GM12865 (cell line): ENCODE measurements around the gene GLO1.

ENCODE experiments used
- DNase-seq: peaks from one replicate; pipeline ENCODE4 v3.0.0; 2010; ENCODE audit warnings: low read depth
- H3K4me3 ChIP-seq: 2 replicates; pipeline ENCODE4 v1.5.1; 2011; ENCODE audit warnings: mild to moderate bottlenecking, low read depth, low read length, control low read depth
- TF ChIP-seq, protein P1 (sequence below): IDR thresholded peaks from 2 replicates; pipeline ENCODE4 v1.5.1; 2011; ENCODE audit warnings: low read length, control low read depth, low read depth, inconsistent platforms; ENCODE audit not compliant: insufficient read depth; ENCODE audit errors: missing control alignments

Gene GLO1

DNA sequence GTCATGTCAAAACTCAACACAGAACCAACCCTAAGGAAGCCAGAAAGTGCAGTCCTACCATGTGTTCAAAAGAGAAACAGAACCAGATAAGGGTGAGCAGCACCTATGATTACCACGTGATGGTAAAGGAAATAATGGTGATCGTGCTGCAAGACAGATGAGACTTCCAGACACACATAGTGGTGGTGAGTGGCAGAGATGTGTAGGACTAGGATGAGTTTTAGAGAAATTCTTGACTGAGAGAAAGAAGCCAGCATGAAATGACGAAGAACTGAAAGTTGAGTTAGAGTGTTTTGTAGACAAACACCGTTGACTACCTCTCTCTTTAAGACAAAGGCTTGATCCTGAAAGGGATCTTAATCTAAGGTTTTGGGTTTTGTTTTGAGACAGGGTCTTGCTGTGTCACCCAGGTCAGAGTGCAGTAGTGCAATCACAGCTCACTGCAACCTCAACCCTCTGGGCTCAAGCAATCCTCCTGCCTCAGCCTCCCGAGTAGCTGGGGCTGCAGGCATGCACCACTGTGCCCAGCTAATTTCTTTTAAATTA is 52.7 kb downstream of the GLO1 start:
- H3K4me3 ChIP-seq: no peak overlapping the region
- no peak for DNase-seq
- TF ChIP-seq, protein P1, sequence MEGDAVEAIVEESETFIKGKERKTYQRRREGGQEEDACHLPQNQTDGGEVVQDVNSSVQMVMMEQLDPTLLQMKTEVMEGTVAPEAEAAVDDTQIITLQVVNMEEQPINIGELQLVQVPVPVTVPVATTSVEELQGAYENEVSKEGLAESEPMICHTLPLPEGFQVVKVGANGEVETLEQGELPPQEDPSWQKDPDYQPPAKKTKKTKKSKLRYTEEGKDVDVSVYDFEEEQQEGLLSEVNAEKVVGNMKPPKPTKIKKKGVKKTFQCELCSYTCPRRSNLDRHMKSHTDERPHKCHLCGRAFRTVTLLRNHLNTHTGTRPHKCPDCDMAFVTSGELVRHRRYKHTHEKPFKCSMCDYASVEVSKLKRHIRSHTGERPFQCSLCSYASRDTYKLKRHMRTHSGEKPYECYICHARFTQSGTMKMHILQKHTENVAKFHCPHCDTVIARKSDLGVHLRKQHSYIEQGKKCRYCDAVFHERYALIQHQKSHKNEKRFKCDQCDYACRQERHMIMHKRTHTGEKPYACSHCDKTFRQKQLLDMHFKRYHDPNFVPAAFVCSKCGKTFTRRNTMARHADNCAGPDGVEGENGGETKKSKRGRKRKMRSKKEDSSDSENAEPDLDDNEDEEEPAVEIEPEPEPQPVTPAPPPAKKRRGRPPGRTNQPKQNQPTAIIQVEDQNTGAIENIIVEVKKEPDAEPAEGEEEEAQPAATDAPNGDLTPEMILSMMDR: no peak

DNA sequence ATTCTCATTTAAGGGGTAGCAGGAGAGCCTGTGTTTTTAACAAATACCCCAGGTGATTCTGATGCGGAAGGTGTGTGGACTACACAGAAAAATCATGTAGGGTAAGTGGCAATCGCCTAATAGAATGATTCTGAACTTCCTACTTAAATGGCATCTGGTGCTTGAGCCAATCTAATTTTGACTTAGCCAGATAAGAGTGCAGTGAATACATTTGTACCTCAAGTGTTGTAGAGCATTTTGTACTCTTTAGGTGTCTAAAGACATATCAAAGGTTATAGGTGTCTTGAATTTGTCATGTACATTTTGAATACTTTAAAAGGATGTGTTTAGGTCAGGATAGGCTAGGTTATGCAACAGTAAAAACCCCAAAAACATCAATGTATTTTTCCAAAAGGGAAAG is 53.2 kb downstream of the GLO1 start:
- TF ChIP-seq, protein P1: no peak
- no peak for DNase-seq
- H3K4me3 ChIP-seq: no peak overlapping the region

DNA sequence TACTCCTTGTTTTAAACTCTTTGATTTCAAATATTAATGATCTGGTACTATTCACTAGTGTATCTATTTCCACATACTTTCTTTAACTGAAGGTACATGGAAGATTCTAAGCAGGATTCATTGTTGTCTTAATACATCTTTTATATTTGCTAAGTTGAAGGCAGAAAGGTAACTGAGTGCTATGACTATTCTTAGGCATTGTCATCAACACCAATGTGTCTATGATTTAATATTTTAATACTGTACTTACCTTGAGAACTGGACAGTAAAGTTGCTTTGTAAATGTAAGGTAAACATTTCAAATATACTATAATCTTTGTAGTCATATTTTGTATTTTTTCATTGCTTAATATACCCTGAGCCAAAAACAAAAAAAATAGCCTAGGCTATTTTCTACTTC is 54.3 kb downstream of the GLO1 start:
- DNase-seq: no peak
- no peak overlapping the region for H3K4me3 ChIP-seq
- TF ChIP-seq, protein P1: no peak

DNA sequence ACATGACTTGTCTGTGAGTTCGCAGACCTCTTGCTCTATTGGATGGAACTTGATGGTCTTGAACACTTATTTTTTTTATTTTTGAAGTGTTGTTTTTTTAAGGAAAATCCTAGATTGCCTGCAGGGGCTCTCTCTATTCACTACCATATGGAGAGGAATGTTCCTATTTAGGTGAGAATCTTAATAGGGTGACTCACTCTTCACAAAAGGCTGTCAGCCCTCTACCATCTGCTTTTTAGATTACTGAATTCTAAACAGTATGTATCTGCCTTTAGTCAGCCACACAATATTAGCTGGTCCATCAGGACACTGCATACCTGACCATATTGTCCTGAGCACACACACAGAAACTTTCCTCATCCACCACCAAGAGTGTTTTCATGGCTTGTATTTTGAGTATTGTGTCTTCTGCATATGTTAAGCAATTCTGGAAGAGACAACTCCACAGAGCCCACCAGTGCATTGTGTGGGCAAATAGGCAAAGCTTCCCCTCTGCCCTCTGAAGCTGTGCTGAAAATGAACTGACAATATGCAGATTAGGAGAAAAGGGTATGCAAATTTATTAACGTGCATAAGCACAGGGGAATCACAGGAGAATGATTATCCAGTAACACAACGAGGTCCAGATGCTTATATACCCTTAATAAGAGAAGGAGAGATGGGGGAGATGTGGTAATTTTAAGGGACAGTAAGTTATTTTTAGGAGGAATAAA is 56.6 kb downstream of the GLO1 start:
- no peak overlapping the region for H3K4me3 ChIP-seq
- DNase-seq: no peak
- TF ChIP-seq, protein P1: no peak

DNA sequence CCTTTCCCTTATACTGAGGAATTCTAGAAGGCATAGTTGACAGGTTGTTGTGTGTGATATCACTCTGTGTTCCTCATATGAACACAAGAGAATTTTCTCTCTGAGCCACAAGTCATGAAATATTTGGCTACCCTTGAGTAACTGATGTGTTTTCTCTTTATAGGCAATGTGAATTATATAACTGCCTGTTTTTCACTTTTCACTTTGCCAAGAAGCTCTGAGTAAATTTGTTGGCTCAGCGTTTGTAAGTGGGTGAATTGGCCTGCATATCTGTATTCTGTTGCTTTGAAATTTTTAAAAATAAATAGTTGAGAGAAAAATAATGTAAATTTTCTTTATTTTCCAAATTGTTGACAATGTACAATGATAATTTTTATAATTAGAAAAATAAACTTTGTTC is 58.0 kb downstream of the GLO1 start:
- TF ChIP-seq, protein P1: no peak
- no peak overlapping the region for H3K4me3 ChIP-seq
- no peak for DNase-seq

DNA sequence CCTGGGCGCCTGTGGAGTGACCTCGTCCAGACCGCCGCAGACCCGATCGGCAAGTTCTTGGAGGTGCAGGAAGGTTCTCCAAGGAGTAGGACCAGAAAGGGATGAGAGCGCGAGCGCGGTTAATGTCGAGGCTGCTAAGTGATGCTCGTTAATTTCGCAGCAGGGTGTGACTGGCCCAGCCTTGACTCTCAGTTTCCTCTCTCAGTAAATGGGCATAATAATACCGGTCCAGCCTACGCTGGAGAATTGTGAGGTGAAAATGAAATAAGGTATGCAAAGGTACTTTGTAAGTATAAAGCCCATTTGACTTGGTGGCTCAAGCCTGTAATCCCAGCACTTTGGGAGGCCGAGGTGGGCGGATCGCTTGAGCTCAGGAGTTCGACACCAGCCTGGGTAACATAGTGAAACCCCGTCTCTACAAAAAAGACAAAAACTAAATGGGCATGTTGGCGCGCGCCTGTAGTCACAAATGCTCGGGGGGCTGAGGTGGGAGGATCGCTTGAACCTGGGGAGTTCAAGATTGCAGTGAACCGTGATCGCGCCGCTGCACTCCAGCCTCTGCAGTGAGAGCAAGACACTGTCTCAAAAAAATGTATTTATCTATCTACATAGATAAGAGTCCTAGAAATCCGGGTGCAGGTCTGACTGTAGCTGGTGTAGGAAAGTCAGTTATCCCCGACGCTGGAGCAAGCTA is 62.6 kb downstream of the GLO1 start:
- DNase-seq: peak; percentile 2
- H3K4me3 ChIP-seq: peak overlapping the region; percentile 99
- TF ChIP-seq, protein P1: no peak
